ENCODE data around the gene FAM151B. TPM values are rescaled to one million over a fixed set of nuclear protein-coding genes. Genes with fewer than 3 reads are reported as not detected.

The FAM151B gene
- total and polyA plus RNA-seq, 2 of the 8 experiments (the other 6 are each of a cell fraction or from before 2014, with no cell fraction given), result 0.62 to 1.1 TPM

- TF ChIP-seq MAFK (IDR thresholded peaks at IDR 0.05; ENCODE audit: low read depth, low read length), result no peak
- no peak for TF ChIP-seq CHD2 (IDR thresholded peaks at IDR 0.05; ENCODE audit: low read length)
- TF ChIP-seq HDAC6 (IDR thresholded peaks at IDR 0.05; ENCODE audit: low read depth, low read length), result no peak
These were observed 8.0 kb downstream of the FAM151B start (continued) for GRCh38 chr5:80495891-80496290.
